NCI-H2029 treated with DMSO at 0.1 percent for 48 hours (cell line): Measurements from ENCODE around the gene DCLK3.

Source experiments
- DNase-seq: peaks from one replicate; lab custom pipeline; 2025; lab: John Stamatoyannopoulos, UW

DCLK3 gene

DNA sequence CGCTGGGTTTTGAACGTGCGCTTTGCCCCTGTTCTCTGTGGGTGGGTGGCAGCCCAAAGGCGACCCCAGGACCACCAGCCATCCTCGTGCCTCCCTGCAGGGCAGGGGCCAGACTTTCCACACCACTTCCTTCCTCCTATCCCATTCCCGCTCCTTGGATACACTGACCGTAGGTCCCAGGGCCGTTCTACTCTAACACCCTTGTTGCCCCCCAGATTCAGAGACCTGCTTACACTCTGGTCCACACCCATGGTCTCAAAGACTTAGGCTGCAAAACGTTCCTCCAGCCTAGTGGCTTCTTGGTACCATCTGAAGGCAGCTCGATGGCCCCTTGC, 318 bp upstream of the DCLK3 start:
- no peak for DNase-seq

DNA sequence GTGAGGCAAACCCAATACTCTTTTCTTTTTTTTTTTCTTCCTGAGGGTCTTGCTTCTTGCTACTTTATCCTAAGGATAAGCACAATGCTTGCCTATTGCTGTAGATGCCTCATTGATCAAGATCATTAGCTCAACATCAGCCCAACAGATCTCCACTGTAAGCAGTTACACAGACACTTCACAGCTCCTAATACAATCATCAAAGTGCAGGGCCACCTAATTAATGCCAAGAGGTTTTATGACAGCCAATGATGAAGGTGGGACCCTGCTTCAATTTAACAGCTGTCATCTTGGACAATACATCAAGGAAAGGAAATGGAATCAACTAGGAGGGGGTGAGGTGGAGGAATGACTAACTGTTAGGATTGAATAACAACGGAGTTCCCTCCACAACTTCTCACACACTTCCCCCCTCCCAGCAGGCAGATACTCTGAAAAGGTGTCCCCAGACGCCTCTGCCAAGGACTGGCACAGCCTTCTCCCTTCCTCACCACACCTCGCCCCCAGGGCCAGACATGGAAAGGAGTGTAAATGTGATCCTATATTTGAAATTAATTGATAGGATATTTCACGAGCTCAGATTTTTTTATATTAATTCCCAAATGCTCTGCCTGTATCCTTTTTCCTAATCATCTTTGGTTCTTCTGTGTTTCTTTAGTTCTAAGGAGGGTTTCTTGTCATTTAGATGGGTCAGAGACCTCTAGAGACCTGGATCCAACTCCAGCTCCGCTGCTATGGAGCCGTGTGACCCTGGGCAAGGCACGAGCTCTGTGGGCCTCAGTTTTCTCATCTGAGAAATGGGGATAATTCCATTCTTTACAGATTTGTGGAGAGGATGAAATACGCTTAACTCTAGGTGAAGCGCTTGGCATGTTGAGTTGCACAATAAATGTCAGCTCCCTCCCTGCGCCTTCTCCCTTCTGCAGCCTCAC, 1.2 kb downstream of the DCLK3 start:
- no peak for DNase-seq

DNA sequence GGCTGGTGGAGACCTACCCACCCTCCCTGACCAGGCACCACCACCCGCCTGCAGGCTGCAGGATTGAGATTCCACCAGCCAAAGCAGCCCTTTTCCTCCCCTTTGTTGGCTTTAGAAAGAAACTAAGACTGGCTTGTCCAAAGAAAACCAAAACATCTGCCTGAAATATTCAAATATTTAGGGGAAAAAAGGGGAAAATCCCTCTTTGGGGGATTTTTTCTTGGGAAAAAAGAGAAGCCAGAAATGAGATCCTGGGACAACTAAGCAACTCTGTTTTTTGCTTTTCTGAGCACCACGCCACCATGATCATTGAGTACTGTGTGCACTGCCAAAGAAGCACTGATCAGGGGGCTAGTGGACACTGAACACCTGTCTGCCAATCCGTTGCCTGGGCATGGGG, 2.6 kb downstream of the DCLK3 start:
- DNase-seq, result no peak

DNA sequence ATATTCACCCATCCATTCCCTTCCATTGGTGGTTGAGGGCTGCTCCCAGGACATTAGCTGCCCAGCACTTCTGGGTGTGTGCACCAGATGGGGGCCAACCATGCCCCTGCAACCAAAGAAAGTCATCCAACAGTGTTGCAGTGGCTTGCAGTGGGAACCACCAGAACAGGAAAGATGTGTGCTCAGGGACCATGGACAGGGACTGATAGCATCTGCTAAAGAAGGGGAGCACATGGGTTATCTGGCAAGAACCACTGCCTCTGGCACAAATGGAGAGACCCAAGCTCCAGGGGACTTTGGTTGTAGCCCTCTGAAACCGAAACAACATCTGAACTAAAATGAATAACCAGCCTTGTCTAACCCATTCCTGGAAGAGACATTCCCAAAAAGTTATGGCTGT, 8.1 kb downstream of the DCLK3 start:
- no peak for DNase-seq

DNA sequence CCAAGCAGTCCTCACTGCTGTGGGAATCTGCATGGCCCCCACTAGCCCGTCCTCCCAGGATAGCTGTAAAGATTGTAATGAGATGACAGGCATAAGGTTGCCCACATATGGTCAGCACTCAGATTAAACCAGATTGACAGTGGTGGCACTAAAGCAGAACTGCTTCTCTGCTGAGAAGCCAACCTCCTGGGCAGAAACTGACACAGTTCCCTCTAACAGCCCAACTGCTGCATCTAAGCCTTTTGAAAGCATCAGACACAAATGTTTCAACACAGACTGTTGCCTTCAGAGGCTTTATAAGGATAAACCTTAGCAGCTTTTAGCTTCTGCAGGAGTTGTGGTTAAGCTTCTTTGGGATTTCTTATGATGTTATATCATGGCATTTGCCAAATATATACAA, 13.0 kb downstream of the DCLK3 start:
- DNase-seq, result no peak

DNA sequence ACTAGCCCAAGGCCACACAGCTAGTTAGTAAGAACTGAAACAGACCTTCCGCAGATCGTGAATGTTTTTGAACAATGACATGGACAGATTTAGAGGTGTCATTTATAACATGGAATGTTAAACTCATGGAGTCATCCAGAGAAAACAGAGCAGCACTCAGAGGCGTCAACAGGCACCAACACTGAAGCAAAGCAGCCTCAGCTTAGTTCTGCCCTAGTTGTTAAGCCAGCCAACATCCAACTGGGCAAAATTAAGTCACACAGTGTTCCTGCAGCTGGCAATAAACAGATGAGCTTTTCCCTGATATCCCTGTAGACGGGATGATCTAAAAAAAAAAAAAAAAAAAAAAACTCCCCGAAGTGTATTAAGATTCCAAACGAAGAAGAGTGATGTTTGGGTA, 13.6 kb downstream of the DCLK3 start:
- no peak for DNase-seq

DNA sequence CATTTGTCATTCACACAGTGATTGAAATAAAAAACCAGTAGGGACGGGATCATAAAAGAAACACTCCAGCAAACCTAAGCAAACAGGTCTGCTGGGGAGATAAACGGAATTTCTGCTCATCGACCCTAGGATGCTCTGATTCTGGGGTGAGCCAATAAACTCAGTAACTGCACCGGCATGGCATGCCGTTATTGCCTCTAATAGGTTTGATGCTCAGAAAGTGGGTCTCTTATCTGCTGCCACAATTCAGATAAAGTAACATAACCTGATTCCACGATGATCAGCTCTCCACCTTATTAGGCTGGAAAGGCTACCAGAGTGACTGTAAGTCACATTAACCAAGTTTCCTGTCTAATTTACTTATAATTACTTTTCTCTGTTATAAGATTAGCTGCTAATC, 19.6 kb downstream of the DCLK3 start:
- no peak for DNase-seq

DNA sequence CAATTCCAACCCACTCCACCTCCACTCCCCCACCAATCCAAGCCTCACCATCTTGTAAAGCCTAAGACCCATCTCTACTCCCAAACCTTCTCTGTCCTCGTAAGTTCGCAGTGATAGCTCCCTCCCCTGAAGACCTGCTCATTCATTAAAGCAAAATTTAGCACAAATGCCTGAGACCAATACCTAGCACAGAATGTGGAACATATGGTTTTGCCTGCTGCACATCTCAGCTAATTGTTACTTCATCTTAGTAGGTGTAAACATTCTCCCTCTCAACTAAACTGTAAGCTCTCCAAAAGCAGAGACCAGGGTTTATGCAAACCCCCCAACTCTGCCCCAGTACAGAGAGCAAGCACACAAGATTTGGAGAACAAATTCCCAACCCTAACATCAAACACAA, 20.5 kb downstream of the DCLK3 start:
- no peak for DNase-seq

DNA sequence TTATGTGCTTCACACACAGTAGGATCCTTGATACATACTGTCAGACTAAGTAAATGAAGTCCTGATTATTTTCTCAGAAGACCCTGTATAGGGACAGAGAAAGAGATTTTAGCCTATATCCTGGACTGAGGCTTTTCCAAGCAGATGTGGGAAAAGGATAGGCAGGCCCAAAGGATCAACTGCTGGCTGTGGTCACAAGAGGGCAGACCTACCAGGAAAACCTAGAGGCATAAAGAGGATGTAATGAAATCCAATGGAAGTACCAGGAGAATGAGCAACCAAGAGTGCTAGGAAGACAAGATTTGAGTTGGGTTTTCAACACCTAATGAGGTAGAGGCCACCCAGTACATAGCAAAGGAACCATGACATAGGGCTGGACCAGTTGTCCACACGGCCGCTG, 23.1 kb downstream of the DCLK3 start:
- DNase-seq, result no peak

DNA sequence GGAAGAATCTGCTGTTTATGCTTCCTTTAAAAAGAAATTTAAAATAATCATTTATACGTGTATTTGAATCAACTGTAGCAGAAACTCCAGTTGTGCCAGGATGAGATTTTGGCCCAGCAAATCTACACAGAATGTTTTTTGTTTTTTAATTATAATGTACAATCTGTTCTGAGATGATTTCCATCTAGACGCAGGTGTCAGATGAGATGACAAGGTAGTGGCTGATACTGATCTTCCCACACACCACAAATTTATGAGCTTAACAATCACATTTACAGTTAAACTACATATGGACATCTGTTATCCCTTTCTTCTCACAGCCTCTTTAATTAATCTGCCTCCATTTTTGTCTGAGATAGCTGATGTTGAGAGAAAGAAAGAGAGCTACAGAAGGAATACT, 23.6 kb downstream of the DCLK3 start:
- DNase-seq, result no peak

DNA sequence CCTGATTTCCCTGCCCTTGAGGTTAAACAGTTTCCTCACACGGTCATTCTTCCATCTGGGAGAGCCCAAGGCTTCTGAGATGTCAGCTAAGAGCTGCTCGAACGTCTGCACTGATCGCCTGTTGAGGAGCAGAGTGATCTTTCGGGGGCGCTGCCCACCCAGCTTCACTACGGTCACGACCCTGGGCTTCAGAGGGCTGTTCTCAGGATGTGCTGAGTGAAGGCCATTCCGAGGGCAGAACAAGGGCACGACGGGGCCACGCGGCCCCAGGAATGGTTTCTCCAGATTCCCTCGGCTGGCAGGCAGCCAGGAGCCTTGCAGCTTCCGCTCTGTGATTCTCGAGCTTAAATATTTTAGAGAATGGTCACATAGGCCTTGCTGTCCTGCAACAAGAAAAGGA, 25.7 kb downstream of the DCLK3 start:
- DNase-seq, result no peak

DNA sequence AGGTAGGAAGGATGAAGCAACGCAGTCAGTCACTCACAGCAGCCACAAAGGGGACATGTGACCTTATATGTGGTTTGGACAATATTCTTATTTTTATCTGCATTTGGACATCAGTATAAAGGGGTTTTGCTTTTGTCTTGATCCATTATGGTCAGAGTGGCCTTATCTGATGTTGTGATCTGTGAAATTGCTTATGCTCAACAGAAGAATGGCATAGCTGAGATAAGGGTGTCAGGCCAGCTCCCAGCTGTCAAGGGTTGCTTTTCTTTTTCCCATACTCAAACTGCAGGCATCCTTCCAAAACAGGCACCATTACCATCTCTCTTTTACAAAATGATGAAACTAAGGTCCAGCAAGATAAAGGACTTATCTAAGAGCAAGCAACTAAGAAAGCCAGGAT, 28.1 kb downstream of the DCLK3 start:
- DNase-seq, result no peak

DNA sequence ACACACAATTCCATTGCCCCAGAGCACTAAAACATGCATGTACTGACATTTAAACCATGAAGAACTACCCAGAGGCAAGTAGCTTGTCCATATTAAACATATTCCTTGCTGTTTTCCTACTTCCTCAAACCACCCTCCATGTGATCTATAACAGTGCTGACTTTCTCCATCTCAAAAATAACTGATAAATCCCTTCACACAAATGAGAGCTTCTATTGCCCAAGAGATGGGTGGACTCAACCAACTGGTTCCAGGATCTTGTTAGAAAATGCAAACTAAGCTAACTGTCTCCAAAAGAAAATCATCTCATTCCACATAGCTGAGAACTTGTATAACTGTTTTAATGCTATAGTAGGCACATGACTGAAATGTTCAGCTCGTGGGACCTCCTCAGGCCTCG, 29.6 kb downstream of the DCLK3 start:
- no peak for DNase-seq

DNA sequence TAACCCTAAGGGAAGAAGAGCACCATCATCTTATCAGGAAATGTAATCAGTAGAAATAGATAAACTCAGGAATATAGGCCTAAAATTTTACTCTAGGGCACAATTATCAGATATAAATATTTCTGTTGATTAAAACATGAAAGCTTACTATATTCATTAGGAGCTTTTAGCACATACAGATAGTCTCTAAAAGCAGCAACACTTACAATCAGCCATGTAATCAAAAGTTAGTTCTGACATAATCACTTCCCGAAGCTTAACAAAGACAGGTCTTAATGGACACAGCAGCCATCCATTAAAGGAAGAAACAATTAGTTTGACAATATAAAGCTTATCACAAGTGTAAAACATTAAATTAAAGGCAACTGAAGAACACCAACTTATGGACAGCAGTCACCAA, 30.6 kb downstream of the DCLK3 start:
- no peak for DNase-seq

DNA sequence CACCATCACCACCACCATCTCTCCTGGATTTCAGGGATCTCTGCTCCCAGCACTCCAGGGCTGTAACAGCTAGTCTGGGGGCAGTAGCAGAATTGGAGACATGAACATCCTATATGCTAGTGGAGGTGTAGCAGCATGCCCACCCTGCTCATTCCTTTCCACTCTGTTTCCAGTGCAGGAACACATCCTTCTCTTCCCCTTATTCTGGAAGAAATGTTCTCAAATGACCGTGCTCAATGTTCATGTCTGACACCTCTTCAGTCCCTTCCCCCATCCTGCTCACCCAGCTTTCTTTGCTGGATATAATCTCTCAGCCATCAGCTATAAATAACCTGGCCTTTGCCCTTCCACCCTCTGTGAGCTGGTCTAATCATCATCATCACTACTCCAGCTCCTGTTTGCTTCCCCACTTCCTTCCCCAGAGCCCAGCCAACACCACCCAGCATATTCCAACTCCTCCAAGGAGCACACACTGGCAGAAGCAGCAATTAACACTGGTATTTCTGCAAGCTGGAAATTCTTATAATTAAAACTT, 31.1 kb downstream of the DCLK3 start:
- no peak for DNase-seq

DNA sequence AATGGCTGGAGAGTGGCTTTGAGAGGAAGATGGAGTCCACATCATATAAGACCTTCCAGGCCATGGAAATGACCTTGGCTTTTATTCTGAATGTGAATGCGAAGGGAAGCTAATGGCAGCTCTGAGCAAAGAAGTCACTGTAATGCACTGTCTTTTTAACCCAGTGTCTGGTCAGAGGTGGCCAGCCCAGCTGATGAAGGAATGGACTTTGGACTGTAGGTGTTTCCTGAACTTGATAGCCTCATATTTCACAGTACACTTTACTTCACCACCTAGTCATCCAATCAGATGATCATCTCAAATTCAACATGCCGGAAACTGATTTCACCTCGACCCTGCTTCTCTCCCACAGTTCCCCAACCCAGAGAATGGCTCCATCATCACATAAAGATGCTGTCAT, 33.4 kb downstream of the DCLK3 start:
- DNase-seq, result no peak

DNA sequence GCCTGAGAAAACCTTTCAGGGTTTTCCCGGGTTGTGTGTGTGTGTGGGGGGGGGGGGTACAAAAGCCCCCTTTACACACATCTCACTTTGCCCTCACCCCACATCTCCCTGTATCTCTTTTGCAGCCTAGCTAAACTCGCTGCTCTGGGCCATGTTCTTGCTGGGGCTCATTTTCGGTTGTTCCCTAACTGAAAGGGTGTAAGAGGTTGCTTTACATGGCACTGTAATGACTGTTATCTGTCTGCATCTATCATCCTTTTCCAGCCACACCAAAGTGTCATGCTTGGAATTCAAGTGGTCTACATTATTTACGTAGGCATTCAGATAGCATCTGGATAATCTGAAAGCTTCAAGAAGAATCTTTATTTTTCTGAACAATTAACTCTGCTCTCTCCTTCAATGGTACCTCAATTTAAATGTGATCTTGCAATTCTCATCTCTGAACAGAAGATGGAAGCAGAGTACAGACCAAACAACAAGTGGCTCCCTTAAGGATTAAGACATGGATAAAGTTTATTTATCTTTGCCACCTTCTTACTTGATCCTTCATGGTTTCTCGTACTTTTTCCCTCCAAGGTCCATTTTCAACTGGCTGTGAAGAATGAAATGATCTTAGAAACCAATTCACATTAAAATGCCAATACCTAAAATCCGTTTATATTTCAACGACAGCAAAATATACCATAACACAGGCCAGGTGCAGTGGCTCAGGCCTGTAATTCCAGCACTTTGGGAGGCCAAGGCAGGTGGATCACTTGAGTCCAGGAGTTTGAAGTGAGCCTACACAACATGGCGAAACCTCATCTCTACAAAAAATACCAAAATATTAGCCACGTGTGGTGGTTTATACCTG, 34.9 kb downstream of the DCLK3 start:
- peak; percentile 60 for DNase-seq

DNA sequence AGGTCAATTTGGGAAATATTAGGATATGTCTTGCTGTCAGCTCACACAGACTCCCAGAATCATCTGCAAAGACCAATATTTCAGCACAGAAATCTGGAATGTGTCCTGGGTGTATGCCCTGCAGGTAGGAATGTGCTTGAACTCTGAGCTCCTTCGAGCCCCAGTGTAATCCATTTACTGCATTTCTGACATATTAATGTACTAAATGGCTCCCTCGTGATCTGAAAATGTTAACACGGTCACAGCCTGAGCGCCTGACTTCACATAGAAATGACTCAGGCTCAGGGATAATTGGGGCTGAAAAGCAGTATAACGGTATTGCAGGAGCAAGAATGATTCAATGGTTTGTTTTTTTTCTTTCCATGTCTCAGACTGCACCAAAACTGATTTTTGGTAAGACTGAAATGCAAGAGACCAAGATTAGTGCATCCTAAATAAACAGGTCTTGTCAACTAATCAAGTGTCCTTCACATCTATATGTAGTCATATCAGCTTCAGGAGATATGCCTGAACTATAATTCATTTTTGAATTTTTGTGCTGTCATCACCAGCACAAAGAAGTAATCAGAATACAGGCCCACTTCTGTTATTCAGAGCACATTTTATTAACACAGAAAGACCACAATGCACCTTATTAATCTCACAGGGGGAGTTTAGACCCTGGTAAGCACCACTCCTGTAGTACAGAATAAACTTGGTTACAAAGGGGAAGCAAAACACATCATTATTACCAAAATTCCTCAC, 49.8 kb downstream of the DCLK3 start:
- DNase-seq, result no peak

DNA sequence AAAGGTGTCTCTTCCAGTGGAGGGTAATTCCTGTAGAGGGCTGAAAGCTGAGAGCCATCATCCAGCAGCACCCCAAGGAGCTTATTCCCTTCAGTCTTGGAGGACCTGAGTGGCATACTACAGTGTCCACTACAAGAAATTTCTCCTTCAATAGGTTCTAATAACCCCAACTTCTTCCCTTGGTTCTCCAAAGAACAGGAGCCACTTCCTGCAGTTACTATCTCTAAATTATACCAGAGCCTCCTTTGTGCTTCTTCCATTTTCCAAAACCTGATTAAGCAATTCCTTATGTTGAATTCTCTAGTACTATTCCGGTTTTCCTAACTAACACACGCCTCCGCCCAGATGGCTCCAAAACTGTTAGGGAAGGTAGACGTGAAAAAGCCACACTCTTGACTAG, 50.4 kb downstream of the DCLK3 start:
- DNase-seq, result no peak

DNA sequence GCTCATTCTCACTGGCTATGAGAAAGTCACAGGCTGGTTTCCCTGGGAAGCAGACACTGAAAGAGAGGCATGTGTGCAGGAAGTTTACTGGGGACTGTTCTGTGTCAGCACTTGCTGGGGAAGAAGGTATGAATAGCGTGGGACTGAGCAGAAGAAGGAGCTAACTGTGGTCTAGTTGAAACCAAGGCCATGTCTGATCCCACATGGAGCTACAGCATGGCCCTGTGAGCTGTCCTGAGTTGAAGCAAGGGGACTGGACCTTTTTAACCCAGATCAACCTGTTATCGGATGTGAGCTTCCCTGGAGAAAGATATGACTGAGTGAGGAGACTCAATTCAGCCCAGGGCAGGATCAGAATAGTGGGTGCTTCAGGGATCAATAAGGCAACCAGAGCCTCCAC, 53.7 kb downstream of the DCLK3 start:
- no peak for DNase-seq

DNA sequence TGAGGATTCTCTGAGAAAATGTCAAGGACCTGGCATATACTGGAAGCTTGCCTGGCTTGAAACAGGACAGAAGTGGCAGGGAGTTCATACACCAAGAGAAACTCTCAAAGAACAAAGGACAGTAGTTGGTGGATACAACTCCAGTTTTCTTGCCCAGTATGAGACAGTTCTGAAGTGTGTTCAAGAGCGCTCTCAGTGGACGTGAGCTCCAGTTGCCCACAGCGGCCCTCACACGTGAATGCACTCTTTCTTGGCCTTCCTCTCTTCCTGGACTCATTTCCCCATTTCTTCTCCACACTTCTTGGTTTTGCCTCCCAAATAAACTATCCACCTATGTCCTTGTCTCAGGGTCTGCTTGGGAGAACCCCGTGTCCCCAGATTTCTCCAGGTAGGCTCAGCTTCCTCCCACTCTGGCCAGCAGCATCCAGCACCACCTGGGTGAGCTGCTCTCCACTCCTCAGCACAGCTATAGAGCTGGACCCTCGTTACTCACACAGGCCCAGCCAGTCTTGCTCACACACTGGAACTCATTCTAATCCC, 54.5 kb downstream of the DCLK3 start:
- no peak for DNase-seq

DNA sequence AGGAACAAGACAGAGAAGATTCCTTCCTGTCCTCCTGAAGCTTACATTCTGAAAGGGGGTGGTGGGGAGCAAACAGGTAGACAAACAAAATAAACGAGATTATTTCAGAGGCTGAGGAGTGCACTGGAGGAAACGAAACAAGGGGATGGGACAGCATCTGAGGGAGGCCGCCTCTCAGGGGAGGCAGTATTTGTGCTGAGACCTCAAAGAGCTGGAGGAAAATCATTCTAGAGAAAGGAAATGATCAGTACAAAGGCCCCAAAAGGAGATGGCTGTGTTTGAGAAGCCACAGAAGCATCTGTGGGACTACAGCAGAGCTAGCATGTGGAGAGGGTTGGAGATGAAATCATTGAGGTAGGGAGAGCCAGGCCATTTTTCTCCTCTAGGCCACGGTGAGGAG, 55.1 kb downstream of the DCLK3 start:
- no peak for DNase-seq
